NCI-H2227 treated with DMSO at 0.1 percent for 48 hours (cell line): ENCODE data around the gene MTF1.
"Not testable (repeated sequence)": the region's sequence is repeated elsewhere in the genome, so short reads cannot be mapped to it uniquely, and the experiment has no call there.

ENCODE experiments used
- DNase-seq: peaks from one replicate; lab custom pipeline; 2025; lab: John Stamatoyannopoulos, UW

The MTF1 gene

GRCh38 chr1:37859507-37860345 is at the start of gene MTF1:
Gene MTF1, minus strand, starts transcription at chr1:37859592. Its CDS starts 1,934 bp downstream, at chr1:37857658.
- DNase-seq: peak; percentile 92

GRCh38 chr1:37908531-37908930 is 49.1 kb upstream of the MTF1 start:
- DNase-seq: not testable (repeated sequence)

- DNase-seq: not testable (repeated sequence)
These were observed 48.2 kb upstream of the MTF1 start for GRCh38 chr1:37907416-37908125.

GRCh38 chr1:37906591-37906990 is 47.2 kb upstream of the MTF1 start:
- DNase-seq: not testable (repeated sequence)

GRCh38 chr1:37905727-37906126 is 46.3 kb upstream of the MTF1 start:
- DNase-seq: no peak

GRCh38 chr1:37903921-37904320 is 44.5 kb upstream of the MTF1 start:
- DNase-seq: not testable (repeated sequence)

- DNase-seq: no peak
These were observed 43.6 kb upstream of the MTF1 start for GRCh38 chr1:37902983-37903382.

- no peak for DNase-seq
These were observed 42.5 kb upstream of the MTF1 start for GRCh38 chr1:37901893-37902225.

- no peak for DNase-seq
These were observed 42.0 kb upstream of the MTF1 start for GRCh38 chr1:37901191-37901892.

GRCh38 chr1:37897563-37897962 is 38.2 kb upstream of the MTF1 start:
- not testable (repeated sequence) for DNase-seq

- no peak for DNase-seq
These were observed 34.3 kb upstream of the MTF1 start for GRCh38 chr1:37893673-37894072.

GRCh38 chr1:37892151-37893047 is 33.0 kb upstream of the MTF1 start:
- DNase-seq: peak; percentile 7

GRCh38 chr1:37890378-37891014 is 31.1 kb upstream of the MTF1 start:
- peak; percentile 16 for DNase-seq

GRCh38 chr1:37888022-37888700 is 28.8 kb upstream of the MTF1 start:
- no peak for DNase-seq

- no peak for DNase-seq
These were observed 24.8 kb upstream of the MTF1 start for GRCh38 chr1:37884145-37884544.

GRCh38 chr1:37883671-37884070 is 24.3 kb upstream of the MTF1 start:
- DNase-seq: no peak

- no peak for DNase-seq
These were observed 20.5 kb upstream of the MTF1 start for GRCh38 chr1:37879865-37880264.

- DNase-seq: no peak
These were observed 18.7 kb upstream of the MTF1 start for GRCh38 chr1:37878071-37878470.

GRCh38 chr1:37875833-37876232 is 16.4 kb upstream of the MTF1 start:
- peak; percentile 24 for DNase-seq

GRCh38 chr1:37872692-37873091 is 13.3 kb upstream of the MTF1 start:
- DNase-seq: no peak

- DNase-seq: no peak
These were observed 9.1 kb upstream of the MTF1 start for GRCh38 chr1:37868466-37868865.
